ENCODE measurements around the gene LRRTM1.

- no peak for TF ChIP-seq MAX (IDR thresholded peaks at IDR 0.05)
- no peak for TF ChIP-seq CTCF (IDR thresholded peaks at IDR 0.05)
- TF ChIP-seq RFX5 (IDR thresholded peaks at IDR 0.05), result no peak
- no peak for TF ChIP-seq ELK1 (IDR thresholded peaks at IDR 0.05; ENCODE audit: low read depth, low read length)
- no peak for TF ChIP-seq TP53 (CRISPR knock-in tag; IDR thresholded peaks at IDR 0.05)
- TF ChIP-seq USF2 (IDR thresholded peaks at IDR 0.05), result no peak
- no peak for TF ChIP-seq MYC (IDR thresholded peaks at IDR 0.05; ENCODE audit: borderline replicate concordance, low read length)
- TF ChIP-seq MAZ (IDR thresholded peaks at IDR 0.05; ENCODE audit: borderline replicate concordance, low read depth, low read length), result no peak
- TF ChIP-seq CEBPB (IDR thresholded peaks at IDR 0.05), result no peak
- TF ChIP-seq ESRRA (IDR thresholded peaks at IDR 0.05; ENCODE audit: borderline replicate concordance, low read length), result no peak
- no peak for TF ChIP-seq GATA3 (IDR thresholded peaks at IDR 0.05; ENCODE audit: borderline replicate concordance)
- no peak for TF ChIP-seq HMGXB4 (CRISPR knock-in tag; IDR thresholded peaks at IDR 0.05; ENCODE audit: borderline replicate concordance)
- no peak for TF ChIP-seq RNF2 (IDR thresholded peaks at IDR 0.05; ENCODE audit: borderline replicate concordance, low read depth)
- no peak for TF ChIP-seq SMC3 (IDR thresholded peaks at IDR 0.05)
Observed at GRCh38 chr2:80302314-80303005, 2.1 kb downstream of the LRRTM1 start.
